Tibial nerve (tissue), 4 donors: ENCODE measurements around the gene CFAP53. TPM values are rescaled to one million over a fixed set of nuclear protein-coding genes. Genes with fewer than 3 reads are reported as not detected.

Experiments used
- DNase-seq, 2 donors: peaks; one replicate each; pipeline ENCODE4 v3.0.0-alpha.2; 2019; ENCODE audit warnings: low spot score in 2 of 2
- H3K27ac ChIP-seq, 4 donors: fragments of 200-600 bp; sonication (generic) in 3 of 4; one replicate each; pipeline ENCODE4 v1.5.1; 2017 to 2019; ENCODE audit warnings: mild to moderate bottlenecking in 1 of 4
- H3K27me3 ChIP-seq, 2 donors: fragments of 200-600 bp; sonication (generic) in 1 of 2; one replicate each; pipeline versions ENCODE4 v1.5.1 to v1.6.0; 2017 to 2019
- H3K36me3 ChIP-seq, 3 donors: fragments of 200-600 bp; sonication (generic); one replicate each; pipeline ENCODE4 v1.5.1; 2018 to 2019
- H3K4me1 ChIP-seq, 4 donors: fragments of 200-600 bp; sonication (generic) in 3 of 4; one replicate each; pipeline ENCODE4 v1.5.1; 2017 to 2019
- H3K4me3 ChIP-seq, 4 donors: fragments of 200-600 bp; sonication (generic) in 3 of 4; one replicate each; pipeline ENCODE4 v1.5.1; 2017 to 2019; ENCODE audit warnings: mild to moderate bottlenecking in 1 of 4, moderate library complexity in 1 of 4
- H3K9me3 ChIP-seq, 4 donors: fragments of 200-600 bp; sonication (generic) in 3 of 4; one replicate each; pipeline ENCODE4 v1.5.1; 2017 to 2019
- EP300 ChIP-seq, 2 donors: sonication (generic); formaldehyde crosslinking; IDR thresholded peaks; one replicate each; pipeline ENCODE4 v1.6.1; 2017; ENCODE audit warnings: antibody characterized with exemption in 2 of 2, mild to moderate bottlenecking in 1 of 2
- POLR2A ChIP-seq, 2 donors: fragments of 450-650 bp; IDR thresholded peaks; one replicate each; pipeline ENCODE4 v1.6.1; 2017; ENCODE audit warnings: antibody characterized with exemption in 2 of 2, mild to moderate bottlenecking in 2 of 2, moderate library complexity in 2 of 2
- WGBS, 2 donors: methylation state at CpG; one replicate each; pipeline ENCODE4 v1.1.5; 2018; 5-methylcytosine and 5-hydroxymethylcytosine counted together
- total RNA-seq, 4 donors: library from RNA; depleted of rRNA; stranded (reverse); fragments of >200 nt; gene quantifications; one replicate each; pipeline ENCODE4 v1.1.0, GENCODE V29; 2016
- TF ChIP-seq, protein P1 (sequence below), 5 experiments: fragments of 200-600 bp in 3 of 5; fragments of 450-650 bp in 2 of 5; sonication (generic) in 3 of 5; IDR thresholded peaks; one replicate each; pipeline ENCODE4 v1.5.1; 2016 to 2019; ENCODE audit warnings: antibody characterized with exemption in 5 of 5, mild to moderate bottlenecking in 3 of 5, moderate library complexity in 2 of 5

CFAP53 gene
- total RNA-seq, 4 donors from 2014 or later, result 1.5 to 1.7 (median 1.6) TPM

- Histone ChIP-seq H3K27ac (peak overlapping the region; percentile 63 to 97 (median 91)), H3K27me3 (no peaks in the 10 kb centered on the region), H3K4me1 (peaks cover 0 to 42% (median 19%) of the 10 kb centered on the region in 4 donors), H3K4me3 (peak overlapping the region; percentile 49 to 99 (median 88)), H3K36me3 (peaks cover 0 to 59% (median 0%) of the 10 kb centered on the region in 3 donors), H3K9me3 (no peaks in the 10 kb centered on the region)
- 42 to 83% methylated on average over 13 to 29 of the region's 35 CpGs for WGBS, 2 donors
- no peak for DNase-seq
- TF ChIP-seq EP300 (IDR thresholded peaks at IDR 0.05) (no peak), POLR2A (IDR thresholded peaks at IDR 0.05) (no peak)
- TF ChIP-seq, protein P1, sequence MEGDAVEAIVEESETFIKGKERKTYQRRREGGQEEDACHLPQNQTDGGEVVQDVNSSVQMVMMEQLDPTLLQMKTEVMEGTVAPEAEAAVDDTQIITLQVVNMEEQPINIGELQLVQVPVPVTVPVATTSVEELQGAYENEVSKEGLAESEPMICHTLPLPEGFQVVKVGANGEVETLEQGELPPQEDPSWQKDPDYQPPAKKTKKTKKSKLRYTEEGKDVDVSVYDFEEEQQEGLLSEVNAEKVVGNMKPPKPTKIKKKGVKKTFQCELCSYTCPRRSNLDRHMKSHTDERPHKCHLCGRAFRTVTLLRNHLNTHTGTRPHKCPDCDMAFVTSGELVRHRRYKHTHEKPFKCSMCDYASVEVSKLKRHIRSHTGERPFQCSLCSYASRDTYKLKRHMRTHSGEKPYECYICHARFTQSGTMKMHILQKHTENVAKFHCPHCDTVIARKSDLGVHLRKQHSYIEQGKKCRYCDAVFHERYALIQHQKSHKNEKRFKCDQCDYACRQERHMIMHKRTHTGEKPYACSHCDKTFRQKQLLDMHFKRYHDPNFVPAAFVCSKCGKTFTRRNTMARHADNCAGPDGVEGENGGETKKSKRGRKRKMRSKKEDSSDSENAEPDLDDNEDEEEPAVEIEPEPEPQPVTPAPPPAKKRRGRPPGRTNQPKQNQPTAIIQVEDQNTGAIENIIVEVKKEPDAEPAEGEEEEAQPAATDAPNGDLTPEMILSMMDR (IDR thresholded peaks at IDR 0.05), result no peak
Observed at GRCh38 chr18:50281972-50282520, 15.8 kb upstream of the CFAP53 start.

DNA sequence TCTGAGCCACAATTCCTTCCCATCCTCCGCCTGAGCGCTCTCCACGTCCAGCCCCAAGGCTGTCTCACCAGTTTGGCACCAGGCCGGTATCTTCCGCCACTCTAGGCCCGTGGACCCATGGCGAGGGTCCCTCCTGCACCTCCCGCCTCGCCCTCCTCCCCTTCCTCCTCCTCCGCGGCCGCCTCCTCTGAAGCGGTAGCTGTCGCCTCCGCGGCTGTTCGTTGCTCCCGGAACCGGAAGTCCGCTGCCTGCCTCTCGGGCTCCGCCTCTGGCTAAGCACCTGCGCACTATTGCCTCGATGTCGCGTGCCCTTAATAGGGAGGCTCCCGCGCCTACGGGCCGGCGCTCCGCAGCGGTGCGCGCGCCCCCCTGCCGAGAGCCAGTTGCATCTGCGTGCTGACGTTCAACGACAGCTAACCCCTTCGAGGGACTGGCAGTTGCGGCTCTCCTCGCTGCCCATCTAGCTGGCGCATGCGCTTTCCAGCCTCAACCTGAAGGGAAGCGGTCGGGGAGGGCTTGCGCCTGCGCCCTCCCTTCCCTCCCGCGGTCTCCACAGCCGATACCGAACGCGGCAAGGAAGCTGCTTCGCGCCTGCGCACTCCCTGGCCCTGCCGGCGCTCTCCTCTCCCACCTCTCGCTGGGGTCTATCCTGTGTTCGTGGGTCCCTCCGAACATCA is 15.1 kb upstream of the CFAP53 start, which contains the start of gene MBD1:
MBD1 (minus strand) TSS at position 229 of the 677 bp plus-strand sequence. CDS start 1,531 bp downstream, outside the sequence.
- WGBS, 2 donors, result 1% methylated on average over 13 to 30 of the region's 63 CpGs
- H3K27ac ChIP-seq, result peak within 1 kb of the TSS; percentile 63 to 97 (median 91)
- TF ChIP-seq POLR2A (IDR thresholded peaks at IDR 0.05) (peak; percentile 71 to 77), EP300 (IDR thresholded peaks at IDR 0.05) (peak; percentile 94 to 96)
- TF ChIP-seq, protein P1 (IDR thresholded peaks at IDR 0.05), result peak; percentile 33 to 73 (median 54)

DNA sequence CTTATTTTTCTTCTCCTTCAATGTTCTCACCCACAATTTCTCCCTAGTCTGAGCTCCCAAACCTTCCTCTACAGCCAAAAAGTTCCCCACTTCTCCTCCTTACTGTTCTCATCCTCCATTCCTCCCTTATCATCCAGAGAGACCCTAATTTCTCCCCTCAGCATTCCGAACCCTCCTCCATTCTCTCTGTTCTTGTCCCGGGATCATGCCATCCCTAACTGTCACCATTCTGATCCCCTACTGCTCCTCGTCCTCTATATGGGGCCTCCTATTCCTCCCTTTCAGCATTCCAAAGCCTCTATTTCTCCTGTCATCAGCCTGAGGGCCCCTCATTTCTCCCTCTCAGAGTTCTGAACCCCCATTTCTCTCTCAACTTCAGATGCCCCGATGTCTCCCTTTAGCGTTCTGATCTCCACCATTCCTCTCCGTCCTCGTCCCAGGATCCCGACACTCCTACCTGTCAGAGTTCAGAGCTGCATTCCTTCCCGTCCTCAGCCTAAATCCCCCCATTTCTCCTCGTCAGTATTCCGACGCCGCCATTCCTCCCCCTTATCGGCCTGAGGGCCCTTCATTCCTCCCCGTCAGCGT is 14.5 kb upstream of the CFAP53 start:
- H3K36me3 ChIP-seq, result peaks cover 0 to 66% (median 11%) of the 10 kb centered on the region in 3 donors
- H3K27ac ChIP-seq, result peak overlapping the region; percentile 63 to 97 (median 91)
- H3K4me1 ChIP-seq, result peaks cover 0 to 34% (median 16%) of the 10 kb centered on the region in 4 donors
- no peak for DNase-seq
- WGBS, 2 donors, result 1 to 3% methylated on average over 16 of the region's 16 CpGs
- H3K4me3 ChIP-seq, result peak overlapping the region; percentile 49 to 99 (median 88)
- H3K9me3 ChIP-seq, result no peaks in the 10 kb centered on the region
- no peaks in the 10 kb centered on the region for H3K27me3 ChIP-seq
- TF ChIP-seq, protein P1 (IDR thresholded peaks at IDR 0.05), result no peak
- TF ChIP-seq EP300 (IDR thresholded peaks at IDR 0.05) (no peak), POLR2A (IDR thresholded peaks at IDR 0.05) (no peak)

More for the DNA sequence above, 15.1 kb upstream of the CFAP53 start, which contains the start of gene MBD1:
- Histone ChIP-seq H3K4me3 (peak within 1 kb of the TSS; percentile 49 to 99 (median 88)), H3K36me3 (peaks cover 0 to 65% (median 5%) of the 10 kb centered on the region in 3 donors), H3K27me3 (no peaks in the 10 kb centered on the region), H3K4me1 (peaks cover 0 to 36% (median 16%) of the 10 kb centered on the region in 4 donors), H3K9me3 (no peaks in the 10 kb centered on the region)
- peak; percentile 90 to 91 for DNase-seq

DNA sequence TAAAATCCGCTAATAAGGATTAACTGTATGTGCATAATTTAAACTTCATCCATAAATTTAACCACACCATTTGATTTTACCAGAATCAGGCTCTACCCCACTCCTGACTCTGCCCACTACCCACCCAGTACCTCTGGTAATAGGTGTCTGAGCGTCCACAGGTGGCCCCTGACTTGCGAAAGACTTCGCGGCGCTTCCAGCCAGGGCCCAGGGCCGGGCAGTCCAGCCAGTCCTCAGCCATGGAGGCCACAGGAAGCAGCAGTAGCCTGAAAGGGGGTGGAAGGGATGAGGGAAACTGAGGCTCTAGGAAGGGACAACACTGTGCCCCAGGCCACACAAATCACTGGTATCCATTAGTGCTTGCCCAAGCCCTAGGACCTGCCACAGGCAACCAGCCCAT is 13.5 kb upstream of the CFAP53 start:
- Histone ChIP-seq H3K36me3 (peaks cover 3 to 66% (median 22%) of the 10 kb centered on the region in 3 donors), H3K27me3 (no peaks in the 10 kb centered on the region), H3K4me1 (peaks cover 0 to 34% (median 16%) of the 10 kb centered on the region in 4 donors), H3K9me3 (no peaks in the 10 kb centered on the region), H3K27ac (peak overlapping the region in 1 of 4 donors; percentile 94), H3K4me3 (no peak overlapping the region)
- 93% methylated on average over 7 of the region's 7 CpGs for WGBS, 2 donors
- DNase-seq, result no peak
- TF ChIP-seq EP300 (IDR thresholded peaks at IDR 0.05) (no peak), POLR2A (IDR thresholded peaks at IDR 0.05) (no peak)
- TF ChIP-seq, protein P1 (IDR thresholded peaks at IDR 0.05), result no peak
